ENCODE results near the gene NFKB1.
A peak's percentile ranks its signal among the peaks of the same experiment; 100 is the strongest.
"Not testable (repeated sequence)": the region's sequence is repeated elsewhere in the genome, so short reads cannot be mapped to it uniquely, and the experiment has no call there.

Gene NFKB1

GRCh38 chr4:102612824-102613366, 111.7 kb downstream of the NFKB1 start:
- no peak for DNase-seq (ENCODE audit: low read depth)
- TF ChIP-seq CTCF (conservative IDR thresholded peaks at IDR 0.05; ENCODE audit: low read depth, low read length): no peak
- no peak overlapping the region for H3K4me3 ChIP-seq (ENCODE audit: low read length)

- TF ChIP-seq CTCF (conservative IDR thresholded peaks at IDR 0.05; ENCODE audit: low read depth, low read length): no peak
- no peak for DNase-seq (ENCODE audit: low read depth)
- no peak overlapping the region for H3K4me3 ChIP-seq (ENCODE audit: low read length)
Measured at GRCh38 chr4:102614801-102615200, 113.6 kb downstream of the NFKB1 start.

DNA sequence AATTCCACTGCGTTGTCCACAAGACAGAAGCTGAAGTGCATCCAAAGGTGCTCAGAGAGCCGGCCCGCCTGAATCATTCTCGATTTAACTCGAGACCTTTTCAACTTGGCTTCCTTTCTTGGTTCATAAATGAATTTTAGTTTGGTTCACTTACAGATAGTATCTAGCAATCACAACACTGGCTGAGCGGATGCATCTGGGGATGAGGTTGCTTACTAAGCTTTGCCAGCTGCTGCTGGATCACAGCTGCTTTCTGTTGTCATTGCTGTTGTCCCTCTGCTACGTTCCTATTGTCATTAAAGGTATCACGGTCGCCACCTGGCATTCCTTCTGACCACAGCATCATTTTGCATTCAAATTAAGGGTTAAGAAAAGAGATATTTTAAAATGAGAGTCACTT, 115.5 kb downstream of the NFKB1 start:
- no peak for TF ChIP-seq CTCF (conservative IDR thresholded peaks at IDR 0.05; ENCODE audit: low read depth, low read length)
- DNase-seq (ENCODE audit: low read depth): no peak
- H3K4me3 ChIP-seq (ENCODE audit: low read length): no peak overlapping the region

DNA sequence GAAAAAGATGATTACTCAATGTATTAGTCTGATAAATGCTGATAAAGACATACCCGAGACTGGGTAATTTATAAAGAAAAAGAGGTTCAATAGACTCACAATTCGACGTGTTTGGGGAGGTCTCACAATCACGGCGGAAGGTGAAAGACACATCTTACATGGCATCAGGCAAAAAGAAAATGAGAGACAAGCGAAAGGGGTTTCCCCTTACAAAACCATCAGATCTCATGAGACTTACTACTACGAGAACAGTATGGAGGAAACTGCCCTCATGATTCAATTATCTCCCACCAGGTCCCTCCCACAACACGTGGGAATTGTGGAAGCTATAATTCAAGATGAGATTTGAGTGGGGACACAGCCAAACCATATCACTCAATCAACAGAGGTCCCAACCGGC, 117.9 kb downstream of the NFKB1 start:
- H3K4me3 ChIP-seq (ENCODE audit: low read length); DNase-seq (ENCODE audit: low read depth): not testable (repeated sequence)

DNA sequence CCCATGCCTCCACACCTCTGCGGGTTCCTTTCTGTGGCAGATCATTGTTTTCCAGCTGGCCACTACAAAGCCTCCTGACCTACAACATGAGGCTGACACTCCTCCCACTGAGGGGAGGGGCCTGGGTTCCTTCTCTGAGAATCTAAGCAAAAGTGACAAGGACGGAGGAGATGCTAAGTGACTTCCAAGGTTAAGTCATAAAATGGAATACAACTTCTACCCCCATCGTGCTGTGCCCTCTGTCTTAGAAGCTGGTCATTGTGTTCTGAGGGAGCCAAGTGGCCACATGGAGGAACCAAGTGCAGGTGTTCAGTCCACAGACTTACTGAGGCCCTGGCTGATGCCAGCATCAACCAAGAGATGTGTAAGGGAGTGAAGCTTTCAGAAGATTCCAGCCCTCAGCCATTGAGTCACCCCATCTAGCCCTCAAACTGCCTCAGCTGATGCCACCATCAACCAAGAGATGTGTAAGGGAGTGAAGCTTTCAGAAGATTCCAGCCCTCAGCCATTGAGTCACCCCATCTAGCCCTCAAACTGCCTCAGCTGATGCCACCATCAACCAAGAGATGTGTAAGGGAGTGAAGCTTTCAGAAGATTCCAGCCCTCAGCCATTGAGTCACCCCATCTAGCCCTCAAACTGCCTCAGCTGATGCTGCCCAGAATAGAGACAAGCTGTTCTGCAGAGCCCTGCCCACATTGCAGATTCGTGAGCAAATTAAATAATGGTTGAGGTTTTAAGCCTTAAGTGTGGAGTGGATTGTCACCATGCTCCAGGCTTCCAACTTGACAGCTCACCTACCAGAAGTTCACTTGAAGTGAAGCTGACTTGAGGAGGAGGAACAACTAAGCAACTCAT, 118.8 kb downstream of the NFKB1 start:
- not testable (repeated sequence) for H3K4me3 ChIP-seq (ENCODE audit: low read length); DNase-seq (ENCODE audit: low read depth)

DNA sequence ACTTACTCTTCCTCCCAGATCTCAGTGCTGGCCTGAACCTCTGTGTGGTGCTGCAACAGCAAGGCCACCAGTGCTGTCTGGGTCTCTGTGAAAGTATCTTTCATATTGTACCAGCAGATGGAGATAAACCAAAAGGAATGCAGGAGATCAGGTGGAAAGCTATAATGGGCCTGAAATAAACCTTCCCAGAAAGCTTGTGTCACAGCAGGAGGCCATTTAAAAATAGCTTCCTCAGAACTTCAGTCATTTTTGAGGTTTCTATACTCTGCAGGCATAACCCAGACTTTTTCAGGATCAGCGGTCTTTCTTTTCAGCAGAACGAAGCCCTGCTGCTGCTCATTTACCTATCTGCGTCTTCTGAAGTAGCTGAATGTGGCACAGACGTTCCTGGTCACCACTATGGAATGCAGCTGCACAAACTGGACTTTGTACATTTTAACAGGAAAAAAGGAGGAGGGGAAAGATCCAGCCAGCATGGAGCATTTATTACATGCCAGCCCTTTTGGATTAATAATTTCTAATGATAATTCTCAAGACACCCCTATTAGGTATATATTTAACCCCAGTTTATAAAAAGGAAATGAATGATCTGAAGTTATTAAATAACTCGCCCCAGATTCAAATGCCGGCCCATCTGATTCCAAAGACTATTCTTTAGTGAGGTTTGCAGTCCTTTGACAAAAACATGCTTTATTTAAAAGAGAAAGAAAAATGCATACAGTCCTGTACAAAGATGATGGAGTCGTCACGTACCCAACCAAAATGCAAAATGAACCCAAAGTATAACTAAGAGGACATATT, 119.7 kb downstream of the NFKB1 start:
- peak; percentile 61 for DNase-seq (ENCODE audit: low read depth)
- peak overlapping the region; percentile 42 for H3K4me3 ChIP-seq (ENCODE audit: low read length)
- peak; percentile 67 for TF ChIP-seq CTCF (conservative IDR thresholded peaks at IDR 0.05; ENCODE audit: low read depth, low read length)

DNA sequence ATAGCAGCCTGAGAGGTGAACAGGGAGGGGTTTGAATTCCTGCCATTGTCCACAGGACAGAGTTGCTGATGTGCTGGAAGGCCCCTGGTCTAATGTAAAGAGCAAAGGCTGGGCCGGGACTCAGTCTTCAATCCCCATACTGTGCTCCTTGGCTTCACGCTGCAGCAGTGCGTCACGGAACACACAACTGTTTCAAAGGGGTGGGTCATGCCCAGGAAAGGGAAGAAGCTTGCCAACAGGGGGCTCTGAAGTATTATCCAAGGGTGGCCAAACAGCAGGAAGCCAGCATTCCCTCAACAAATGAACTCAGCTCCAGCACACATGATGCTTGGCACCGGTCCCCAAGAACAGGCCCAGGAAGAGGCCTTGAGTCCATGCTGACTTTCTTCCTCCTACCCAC, 122.5 kb downstream of the NFKB1 start:
- DNase-seq (ENCODE audit: low read depth): no peak
- no peak overlapping the region for H3K4me3 ChIP-seq (ENCODE audit: low read length)
- peak; percentile 58 for TF ChIP-seq CTCF (conservative IDR thresholded peaks at IDR 0.05; ENCODE audit: low read depth, low read length)

DNA sequence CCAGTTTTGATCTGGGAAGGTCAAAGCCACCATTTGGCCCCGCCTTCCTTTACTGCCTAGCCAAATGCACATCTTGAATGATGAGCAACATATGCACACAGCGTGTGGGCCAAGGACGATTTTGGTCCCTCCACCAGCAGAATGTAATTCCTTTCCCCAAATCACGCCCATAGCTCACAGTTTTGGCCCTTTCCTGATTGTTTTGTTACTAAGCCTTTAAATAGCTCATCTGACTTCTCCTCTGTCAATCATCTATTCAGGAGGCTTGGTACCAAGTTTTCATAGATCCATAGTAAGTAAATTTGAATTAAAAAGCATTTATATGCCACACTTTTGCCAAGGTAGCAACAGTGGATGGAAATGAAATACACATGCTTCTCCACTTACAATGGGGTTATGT, 123.3 kb downstream of the NFKB1 start:
- no peak for DNase-seq (ENCODE audit: low read depth)
- no peak for TF ChIP-seq CTCF (conservative IDR thresholded peaks at IDR 0.05; ENCODE audit: low read depth, low read length)
- H3K4me3 ChIP-seq (ENCODE audit: low read length): no peak overlapping the region

All from retinal pigment epithelial cell (primary cell).